Measurements from ENCODE around the gene APPL2. TPM values are rescaled to one million over a fixed set of nuclear protein-coding genes. Genes with fewer than 3 reads are reported as not detected.

APPL2 gene
- total and polyA plus RNA-seq, 2 of the 13 experiments (the other 11 are each of a cell fraction or from before 2014, with no cell fraction given) = 9.9 to 11.1 TPM

- FAIRE-seq (no peak), DNase-seq (ENCODE audit: low spot score) (no peak), ATAC-seq (no peak)
- Histone ChIP-seq H3K9me3 (ENCODE audit: low read length) (no peaks in the 10 kb centered on the region), H3K79me2 (ENCODE audit: insufficient read depth, low read length) (no peaks in the 10 kb centered on the region), H3K36me3 (replicated peaks in 1 of 2; ENCODE audit: control insufficient read depth in 1 of 2, insufficient read depth in 2 of 2, low read length in 2 of 2) (no peaks in the 10 kb centered on the region), H3K27ac (ENCODE audit: extremely low read length, insufficient read depth, low read length) (no peak overlapping the region), H3K4me2 (ENCODE audit: low read depth, low read length) (no peak overlapping the region), H4K20me1 (ENCODE audit: insufficient read depth, low read length) (no peaks in the 10 kb centered on the region), H3K4me3 (replicated peaks in 1 of 3; ENCODE audit: insufficient read depth in 1 of 3, low read depth in 2 of 3, low read length in 3 of 3) (no peak overlapping the region), H2AFZ (ENCODE audit: low read length) (no peak overlapping the region), H3K27me3 (ENCODE audit: control insufficient read depth in 1 of 2, insufficient read depth in 2 of 2, low read length in 2 of 2) (no peaks in the 10 kb centered on the region), H3K4me1 (ENCODE audit: insufficient read depth, low read length) (no peaks in the 10 kb centered on the region), H3K9ac (ENCODE audit: insufficient read depth, low read depth, low read length) (no peak overlapping the region)
- 28% methylated on average over 3 of the region's 3 CpGs for WGBS (ENCODE audit: low lambda C conversion rate)
- intact Hi-C loops (cut with micrococcal nuclease; ENCODE audit: unreplicated experiment) (no loop called here), in situ Hi-C loops (cut with HindIII; ENCODE audit: extremely low pct_ligation_motif_present, low pct_unique_long_range_greater_than_20kb) (no loop called here)
- ChIA-PET POLR2A (no interaction called here), CTCF (ENCODE audit: low intra/inter-chr PET ratio, low total read pairs) (no interaction called here)
- BruUV-seq (replicated peaks) = no TSS peak
- TF ChIP-seq NR1H2 (CRISPR knock-in tag; IDR thresholded peaks at IDR 0.05; ENCODE audit: borderline replicate concordance, low read depth) (no peak), MBD4 (IDR thresholded peaks at IDR 0.05; ENCODE audit: borderline replicate concordance, low read length) (no peak), ZNF530 (CRISPR knock-in tag; IDR thresholded peaks at IDR 0.05; ENCODE audit: low read depth) (no peak), YEATS2 (CRISPR knock-in tag; IDR thresholded peaks at IDR 0.05; ENCODE audit: borderline replicate concordance) (no peak), IRF9 (CRISPR knock-in tag; IDR thresholded peaks at IDR 0.05; ENCODE audit: borderline replicate concordance) (no peak), ZNF432 (CRISPR knock-in tag; IDR thresholded peaks at IDR 0.05; ENCODE audit: borderline replicate concordance) (no peak), SMYD3 (CRISPR knock-in tag; IDR thresholded peaks at IDR 0.05) (no peak), RAD51 (IDR thresholded peaks at IDR 0.05; ENCODE audit: borderline replicate concordance) (no peak), ZNF570 (CRISPR knock-in tag; IDR thresholded peaks at IDR 0.05; ENCODE audit: borderline replicate concordance) (no peak), ZNF883 (CRISPR knock-in tag; IDR thresholded peaks at IDR 0.05; ENCODE audit: not compliant biosample characterization) (no peak)
These were observed 36.2 kb upstream of the APPL2 start for GRCh38 chr12:105272152-105272551.
